Subcutaneous abdominal adipose tissue (tissue), 5 donors: ENCODE measurements around the gene CTNNB1.

ENCODE experiments used
- H3K27ac ChIP-seq: one replicate; pipeline ENCODE4 v1.7.0; 2013; ENCODE audit warnings: low read depth, mild to moderate bottlenecking, inconsistent platforms, low read length, moderate library complexity
- H3K27me3 ChIP-seq, 5 donors: one replicate each; pipeline ENCODE4 v1.7.0; 2013; ENCODE audit warnings: low read length in 5 of 5, inconsistent platforms in 1 of 5; ENCODE audit not compliant: control insufficient read depth in 5 of 5, insufficient read depth in 4 of 5
- H3K36me3 ChIP-seq, 5 donors: one replicate each; pipeline ENCODE4 v1.7.0; 2013; ENCODE audit warnings: low read length in 5 of 5; ENCODE audit not compliant: control insufficient read depth in 5 of 5, insufficient read depth in 5 of 5
- H3K4me1 ChIP-seq, 5 donors: one replicate each; pipeline ENCODE4 v1.7.0; 2013; ENCODE audit warnings: low read length in 5 of 5, mild to moderate bottlenecking in 3 of 5, moderate library complexity in 1 of 5; ENCODE audit not compliant: control insufficient read depth in 5 of 5, insufficient read depth in 5 of 5
- H3K4me3 ChIP-seq, 5 donors: one replicate each; pipeline ENCODE4 v1.7.0; 2013; ENCODE audit warnings: low read length in 5 of 5, low read depth in 1 of 5
- H3K9ac ChIP-seq, 5 donors: one replicate each; pipeline ENCODE4 v1.7.0; 2013; ENCODE audit warnings: low read length in 5 of 5, mild to moderate bottlenecking in 4 of 5, moderate library complexity in 3 of 5
- H3K9me3 ChIP-seq, 5 donors: one replicate each; pipeline ENCODE4 v1.7.0; 2013; ENCODE audit warnings: low read length in 5 of 5; ENCODE audit not compliant: control insufficient read depth in 5 of 5
- donor health status: healthy.
- donor health status: healthy.
- donor health status: healthy.
- donor health status: healthy.
- donor health status: healthy.

Gene CTNNB1

DNA sequence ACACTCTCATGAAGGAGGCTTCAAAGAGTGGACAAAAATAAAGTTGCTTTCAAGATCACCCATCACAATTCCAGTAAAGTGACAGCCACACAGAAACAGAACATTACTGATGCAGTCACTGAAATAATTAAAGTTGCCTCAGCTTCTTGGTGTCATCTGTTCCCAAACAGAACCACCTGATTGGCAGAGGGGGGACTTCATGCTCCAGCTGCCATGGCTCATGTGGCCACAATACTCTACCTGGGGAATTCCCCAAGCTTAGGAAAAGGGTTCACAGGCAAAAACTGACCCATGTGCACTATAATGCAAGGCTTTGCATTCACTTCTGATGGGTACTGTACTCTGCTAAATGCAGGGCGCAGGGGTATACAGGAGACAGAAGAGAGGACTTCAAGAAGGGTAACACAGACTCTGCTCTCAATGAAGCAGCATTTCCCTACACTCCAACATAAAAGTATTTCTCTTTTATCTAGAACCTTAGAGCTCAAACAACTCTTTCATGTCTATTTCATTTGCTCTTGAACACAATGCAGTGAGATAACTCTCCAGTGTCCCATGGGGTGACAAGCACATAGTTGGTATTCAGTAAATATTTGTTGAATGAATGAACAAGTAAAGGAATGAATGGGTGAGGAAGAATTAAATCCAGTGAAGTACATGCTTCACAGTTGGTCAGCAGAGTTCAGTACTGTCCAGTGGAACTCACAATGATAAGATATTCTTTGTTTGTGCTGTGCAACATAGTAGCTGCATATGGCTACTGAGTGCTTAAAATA lies 8.6 kb upstream of the CTNNB1 start:
- H3K27me3 ChIP-seq, result no peaks in the 10 kb centered on the region
- H3K27ac ChIP-seq, result no peak overlapping the region
- H3K4me3 ChIP-seq, result no peak overlapping the region
- no peaks in the 10 kb centered on the region for H3K36me3 ChIP-seq
- H3K4me1 ChIP-seq, result no peaks in the 10 kb centered on the region
- H3K9me3 ChIP-seq, result no peaks in the 10 kb centered on the region
- H3K9ac ChIP-seq, result no peak overlapping the region

DNA sequence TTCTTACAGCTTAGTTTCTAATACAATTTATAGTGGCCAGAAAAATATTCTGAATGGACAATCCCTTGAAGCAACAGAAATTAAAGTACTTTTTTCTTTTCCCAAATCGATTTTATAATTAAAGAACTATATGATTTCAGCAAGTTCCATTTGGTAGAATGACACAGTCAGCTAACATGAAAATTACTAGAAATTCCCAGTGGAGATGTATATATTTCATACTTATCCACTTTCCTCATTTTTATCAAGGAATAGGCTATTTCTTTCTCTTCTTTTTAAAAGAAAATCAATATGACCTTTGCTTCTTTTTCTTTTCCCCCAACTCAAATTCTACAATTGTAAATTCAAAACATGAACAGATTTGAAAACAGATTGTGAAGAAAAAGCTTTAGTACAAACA lies 6.4 kb upstream of the CTNNB1 start:
- Histone ChIP-seq H3K9me3 (no peaks in the 10 kb centered on the region), H3K9ac (no peak overlapping the region), H3K4me1 (peaks cover 0 to under 1% (median 0%) of the 10 kb centered on the region in 5 donors), H3K27me3 (no peaks in the 10 kb centered on the region), H3K27ac (no peak overlapping the region), H3K36me3 (no peaks in the 10 kb centered on the region), H3K4me3 (no peak overlapping the region)

DNA sequence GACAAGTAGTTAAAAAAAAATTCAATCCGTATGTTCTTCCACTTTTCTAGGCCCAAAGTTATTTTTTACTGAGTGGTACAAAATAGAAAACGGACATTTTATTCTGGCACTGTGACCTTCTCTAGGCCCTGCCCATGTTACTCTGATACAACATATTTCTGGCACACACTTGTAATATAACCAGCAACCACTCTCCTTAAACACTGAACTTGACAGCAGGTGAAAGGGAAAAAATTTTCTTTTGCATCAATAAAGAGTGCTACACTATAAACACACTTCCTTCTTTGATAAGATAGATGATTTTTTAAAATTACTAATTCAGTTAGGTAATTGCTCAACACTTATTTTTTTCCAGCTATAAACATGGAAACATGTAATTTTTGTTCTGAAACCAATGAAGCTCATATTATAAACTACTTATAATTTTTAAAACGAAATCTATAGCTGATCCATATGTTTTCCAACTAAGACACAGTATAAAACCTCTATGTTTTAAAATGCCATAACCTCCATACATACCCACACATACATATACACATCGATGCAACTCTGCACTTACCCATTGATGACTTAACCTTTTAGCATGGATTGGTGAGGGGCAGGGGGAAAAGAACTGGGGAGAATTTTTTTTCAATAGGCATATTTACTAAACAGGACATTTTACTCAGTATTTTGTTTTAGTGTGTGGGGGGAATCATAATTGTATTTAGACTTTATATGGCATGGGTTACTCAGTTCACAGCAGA lies 5.3 kb upstream of the CTNNB1 start:
- H3K27me3 ChIP-seq, result no peaks in the 10 kb centered on the region
- no peak overlapping the region for H3K4me3 ChIP-seq

DNA sequence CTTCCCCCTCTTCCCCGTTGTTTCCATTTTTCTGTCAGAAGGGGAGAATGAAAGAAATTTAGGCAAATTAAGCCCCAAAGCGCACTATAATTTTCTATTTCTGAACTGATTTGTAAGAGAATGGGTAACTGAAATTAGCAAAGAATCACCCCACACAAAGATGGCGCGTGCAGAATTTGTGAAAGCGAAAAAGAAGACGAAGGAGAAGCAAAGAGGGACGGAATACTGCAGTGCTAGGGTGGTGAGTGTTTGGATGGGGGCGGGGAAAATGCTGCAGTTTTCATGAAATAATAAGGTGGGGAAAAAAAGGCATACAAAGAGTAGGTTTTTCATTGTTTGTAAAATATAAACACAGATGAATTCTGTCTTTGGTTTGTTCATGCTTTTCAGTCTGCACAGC lies 4.6 kb upstream of the CTNNB1 start:
- H3K9me3 ChIP-seq, result no peaks in the 10 kb centered on the region
- H3K36me3 ChIP-seq, result no peaks in the 10 kb centered on the region
- H3K27me3 ChIP-seq, result no peaks in the 10 kb centered on the region
- H3K4me1 ChIP-seq, result peaks cover 0 to 6% (median 5%) of the 10 kb centered on the region in 5 donors
- no peak overlapping the region for H3K9ac ChIP-seq
- no peak overlapping the region for H3K4me3 ChIP-seq
- no peak overlapping the region for H3K27ac ChIP-seq

More for the DNA sequence above, 5.3 kb upstream of the CTNNB1 start:
- H3K27ac ChIP-seq, result no peak overlapping the region
- no peak overlapping the region for H3K9ac ChIP-seq
- peaks cover 0 to 6% (median 5%) of the 10 kb centered on the region in 5 donors for H3K4me1 ChIP-seq
- H3K9me3 ChIP-seq, result no peaks in the 10 kb centered on the region
- H3K36me3 ChIP-seq, result no peaks in the 10 kb centered on the region

DNA sequence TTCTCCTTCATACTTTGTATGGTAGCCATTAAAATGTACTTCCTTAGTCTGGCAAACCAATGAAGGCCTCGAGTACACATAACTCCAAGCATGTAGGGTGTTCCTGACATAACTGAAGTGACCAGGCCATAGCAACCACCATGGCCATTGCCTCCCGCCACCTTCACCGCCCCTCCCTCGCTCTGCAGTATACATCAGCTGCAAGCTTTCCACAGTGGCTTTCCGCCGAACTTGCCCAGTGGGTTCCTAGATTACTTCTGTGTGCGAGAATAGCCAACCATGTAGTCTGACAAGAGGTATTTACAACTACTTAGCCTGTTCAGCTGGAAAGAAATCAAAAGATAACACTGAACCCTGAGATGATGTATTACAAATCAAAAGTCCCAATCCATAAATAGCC lies 3.4 kb upstream of the CTNNB1 start:
- Histone ChIP-seq H3K27ac (no peak overlapping the region), H3K4me3 (no peak overlapping the region), H3K27me3 (no peaks in the 10 kb centered on the region), H3K4me1 (peaks cover 0 to 13% (median 10%) of the 10 kb centered on the region in 5 donors), H3K9me3 (no peaks in the 10 kb centered on the region), H3K9ac (no peak overlapping the region), H3K36me3 (no peaks in the 10 kb centered on the region)

GRCh38 chr3:41196499-41197410 lies 2.5 kb upstream of the CTNNB1 start:
- H3K9ac ChIP-seq, result no peak overlapping the region
- no peaks in the 10 kb centered on the region for H3K36me3 ChIP-seq
- H3K4me1 ChIP-seq, result peaks cover 0 to 21% (median 18%) of the 10 kb centered on the region in 5 donors
- no peaks in the 10 kb centered on the region for H3K9me3 ChIP-seq
- no peak overlapping the region for H3K27ac ChIP-seq
- no peaks in the 10 kb centered on the region for H3K27me3 ChIP-seq
- H3K4me3 ChIP-seq, result no peak overlapping the region

GRCh38 chr3:41198046-41198445 lies 1.3 kb upstream of the CTNNB1 start:
- no peaks in the 10 kb centered on the region for H3K36me3 ChIP-seq
- H3K9ac ChIP-seq, result no peak overlapping the region
- peak overlapping the region; percentile 88 for H3K27ac ChIP-seq
- no peaks in the 10 kb centered on the region for H3K27me3 ChIP-seq
- no peaks in the 10 kb centered on the region for H3K9me3 ChIP-seq
- H3K4me1 ChIP-seq, result peaks cover 0 to 34% (median 30%) of the 10 kb centered on the region in 5 donors
- peak overlapping the region in 1 of 5 donors; percentile 86 for H3K4me3 ChIP-seq

DNA sequence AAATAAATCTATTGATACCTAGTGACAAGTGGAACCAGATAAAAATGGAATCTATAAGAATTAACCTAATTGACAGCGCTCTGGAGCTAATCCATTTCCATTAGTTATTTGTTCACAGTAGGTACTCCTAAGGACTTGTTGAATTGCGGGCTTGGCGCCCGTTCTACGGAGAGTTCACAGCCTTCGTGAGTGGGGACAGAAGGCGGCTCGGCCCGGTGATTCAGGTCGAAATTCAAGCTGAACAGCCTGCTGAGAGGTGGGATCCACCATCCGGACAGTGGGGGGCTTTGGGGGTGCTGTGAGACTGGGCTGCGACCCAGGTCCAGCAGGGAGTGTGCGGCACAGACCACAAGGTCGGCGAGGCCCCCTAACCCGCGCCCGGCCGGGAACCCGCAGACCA lies 779 bp upstream of the CTNNB1 start:
- H3K27ac ChIP-seq, result peak overlapping the region; percentile 88
- peak overlapping the region in 4 of 5 donors; percentile 82 to 98 (median 92) for H3K9ac ChIP-seq
- H3K4me1 ChIP-seq, result peaks cover 0 to 36% (median 33%) of the 10 kb centered on the region in 5 donors
- no peaks in the 10 kb centered on the region for H3K9me3 ChIP-seq
- H3K4me3 ChIP-seq, result peak overlapping the region; percentile 56 to 96 (median 86)
- H3K27me3 ChIP-seq, result no peaks in the 10 kb centered on the region
- H3K36me3 ChIP-seq, result no peaks in the 10 kb centered on the region

DNA sequence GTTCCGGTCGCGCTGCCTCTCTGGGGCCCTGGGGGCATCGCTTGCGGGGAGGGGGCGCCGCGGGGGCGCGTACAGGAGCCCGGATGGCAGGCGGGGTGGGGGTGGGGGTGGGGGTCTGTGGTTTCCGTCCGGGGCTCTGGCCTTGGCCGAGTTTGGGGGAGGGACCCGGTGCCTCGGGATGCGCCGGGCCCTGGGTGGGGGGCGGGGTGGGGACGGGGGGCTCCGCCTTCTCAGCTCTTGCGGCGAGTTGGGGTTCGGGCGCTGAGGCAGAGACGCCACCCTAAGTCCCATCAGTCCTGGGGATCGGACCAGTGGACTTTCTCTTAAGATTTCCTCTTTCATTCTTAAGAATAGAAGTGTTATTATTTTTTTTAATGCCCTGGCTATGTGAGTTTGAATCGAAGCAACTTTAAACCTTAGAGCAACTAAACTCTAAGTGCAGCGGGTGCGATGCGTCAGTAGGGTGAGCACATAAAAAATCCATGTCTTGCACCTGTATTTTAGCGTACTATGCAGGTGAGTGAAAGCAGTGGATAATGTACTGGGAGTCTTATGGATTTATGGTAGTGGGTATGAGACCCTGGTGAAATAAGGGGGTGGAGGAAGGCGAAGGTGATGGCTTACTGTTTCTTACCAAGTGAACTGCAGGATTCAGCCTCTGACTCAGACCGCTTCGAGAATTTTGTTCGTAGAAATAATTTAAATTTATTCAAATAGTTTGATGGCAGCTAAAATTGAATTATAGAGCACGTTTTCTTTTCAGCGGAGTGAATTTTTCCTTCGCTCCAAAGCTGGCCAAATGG lies 762 bp downstream of the CTNNB1 start:
- H3K4me1 ChIP-seq, result peaks cover 0 to 46% (median 43%) of the 10 kb centered on the region in 5 donors
- no peaks in the 10 kb centered on the region for H3K9me3 ChIP-seq
- H3K27ac ChIP-seq, result peak overlapping the region; percentile 88
- H3K27me3 ChIP-seq, result no peaks in the 10 kb centered on the region
- peak overlapping the region; percentile 62 to 92 (median 82) for H3K9ac ChIP-seq
- H3K4me3 ChIP-seq, result peak overlapping the region; percentile 87 to 97 (median 95)
- H3K36me3 ChIP-seq, result no peaks in the 10 kb centered on the region
